RWPE2 (cell line): Measurements from ENCODE around the gene TANGO2.

Source experiments
- ATAC-seq: fragments of 200-7000 bp; cut with Tn5 transposase; 3 replicates; pipeline ENCODE4 v1.9.1; 2021; ENCODE audit warnings: low read depth
- DNase-seq: peaks from one replicate; pipeline ENCODE4 v3.0.0-alpha.2; 2020; ENCODE audit warnings: low spot score
- H3K27ac ChIP-seq: fragments of 450-650 bp; 2 replicates; pipeline ENCODE4 v1.5.1; 2017; ENCODE audit warnings: mild to moderate bottlenecking; ENCODE audit not compliant: poor library complexity, severe bottlenecking
- H3K27me3 ChIP-seq: fragments of 250-450 bp; sonication (Bioruptor Pico); 2 replicates; pipeline ENCODE4 v1.5.1; 2021; ENCODE audit warnings: mild to moderate bottlenecking, moderate library complexity; ENCODE audit not compliant: insufficient read depth, poor library complexity, severe bottlenecking
- H3K36me3 ChIP-seq: fragments of 250-450 bp; sonication (Bioruptor Pico); 2 replicates; pipeline ENCODE4 v1.5.1; 2020; ENCODE audit warnings: low read depth, mild to moderate bottlenecking, moderate library complexity
- H3K4me1 ChIP-seq: fragments of 250-450 bp; sonication (Bioruptor Pico); 2 replicates; pipeline ENCODE4 v1.5.1; 2021; ENCODE audit warnings: mild to moderate bottlenecking, moderate library complexity; ENCODE audit not compliant: insufficient read depth, poor library complexity, severe bottlenecking
- H3K4me3 ChIP-seq: fragments of 250-450 bp; sonication (Bioruptor Pico); 2 replicates; pipeline ENCODE4 v1.5.1; 2021; ENCODE audit warnings: mild to moderate bottlenecking, moderate library complexity; ENCODE audit not compliant: severe bottlenecking
- H3K9me3 ChIP-seq: fragments of 250-450 bp; sonication (Bioruptor Pico); 2 replicates; pipeline ENCODE4 v1.5.1; 2021; ENCODE audit warnings: mild to moderate bottlenecking, moderate library complexity; ENCODE audit not compliant: severe bottlenecking
- CTCF ChIP-seq: fragments of 450-650 bp; IDR thresholded peaks from one replicate; pipeline ENCODE4 v1.5.1; 2017; ENCODE audit warnings: mild to moderate bottlenecking, moderate library complexity; ENCODE audit not compliant: poor library complexity, severe bottlenecking

Gene TANGO2

GRCh38 chr22:20020533-20021195, at the start of gene TANGO2:
TANGO2 (plus strand) TSS chr22:20021110; CDS start chr22:20036799, 15,689 bp downstream.
- no peak within 1 kb of the TSS for H3K27ac ChIP-seq
- no peaks in the 10 kb centered on the region for H3K36me3 ChIP-seq
- H3K4me1 ChIP-seq = no peaks in the 10 kb centered on the region
- H3K9me3 ChIP-seq = no peaks in the 10 kb centered on the region
- ATAC-seq (peak; percentile 90), DNase-seq (peak; percentile 82)
- TF ChIP-seq CTCF = no peak
- peak within 1 kb of the TSS; percentile 86 for H3K4me3 ChIP-seq
- no peaks in the 10 kb centered on the region for H3K27me3 ChIP-seq

- Histone ChIP-seq H3K4me1 (peaks cover 12% of the 10 kb centered on the region), H3K27me3 (no peaks in the 10 kb centered on the region), H3K27ac (no peak overlapping the region), H3K36me3 (peaks cover 4% of the 10 kb centered on the region; the same call in 1 of the 2 replicates), H3K4me3 (no peak overlapping the region), H3K9me3 (no peaks in the 10 kb centered on the region)
- DNase-seq = no peak
- TF ChIP-seq CTCF = no peak
- ATAC-seq = no peak
Observed at GRCh38 chr22:19971276-19972124, 49.4 kb upstream of the TANGO2 start.

GRCh38 chr22:19972251-19972650, 48.7 kb upstream of the TANGO2 start:
- ATAC-seq (no peak), DNase-seq (no peak)
- Histone ChIP-seq H3K4me3 (no peak overlapping the region), H3K36me3 (peaks cover 4% of the 10 kb centered on the region; the same call in 1 of the 2 replicates), H3K27ac (no peak overlapping the region), H3K27me3 (no peaks in the 10 kb centered on the region), H3K9me3 (no peaks in the 10 kb centered on the region), H3K4me1 (peaks cover 12% of the 10 kb centered on the region)
- TF ChIP-seq CTCF = no peak

GRCh38 chr22:19972652-19973550, 48.0 kb upstream of the TANGO2 start:
- ATAC-seq (no peak), DNase-seq (no peak)
- Histone ChIP-seq H3K36me3 (peaks cover 4% of the 10 kb centered on the region; the same call in 1 of the 2 replicates), H3K27ac (no peak overlapping the region), H3K27me3 (no peaks in the 10 kb centered on the region), H3K4me3 (no peak overlapping the region), H3K4me1 (peaks cover 12% of the 10 kb centered on the region), H3K9me3 (no peaks in the 10 kb centered on the region)
- no peak for TF ChIP-seq CTCF
